ENCODE measurements around the gene PGA4. TPM values are rescaled to one million over a fixed set of nuclear protein-coding genes. Genes with fewer than 3 reads are reported as not detected.

PGA4 gene
- total and polyA plus RNA-seq, 9 of the 15 experiments (the other 6 are each of a cell fraction or from before 2014, with no cell fraction given) = not detected

DNA sequence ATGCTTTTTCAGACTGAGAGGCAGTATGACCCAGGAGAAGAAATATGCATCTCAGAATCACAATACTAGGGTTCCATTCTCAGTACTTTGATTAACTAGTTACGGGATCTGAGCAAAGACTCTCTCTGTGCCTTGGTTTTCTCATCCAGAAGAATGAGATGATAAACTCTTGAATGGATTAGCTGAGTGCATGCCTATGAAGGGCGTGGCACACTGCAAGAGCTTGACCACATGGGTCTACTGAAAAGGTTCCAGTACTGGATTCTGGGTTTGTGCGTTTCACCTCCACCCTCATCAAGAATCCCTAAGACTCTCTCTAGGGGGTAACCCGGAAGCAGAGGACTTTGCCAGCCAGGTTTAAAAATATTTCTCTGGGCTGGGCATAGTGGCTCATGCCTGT is 44.5 kb downstream of the PGA4 start (continued):
- TF ChIP-seq JUND (IDR thresholded peaks at IDR 0.05; ENCODE audit: borderline replicate concordance, low read depth, low read length) = no peak
- TF ChIP-seq JUND (tag; IDR thresholded peaks at IDR 0.05; ENCODE audit: borderline replicate concordance, low read depth, low read length) = no peak
- TF ChIP-seq, protein P1, sequence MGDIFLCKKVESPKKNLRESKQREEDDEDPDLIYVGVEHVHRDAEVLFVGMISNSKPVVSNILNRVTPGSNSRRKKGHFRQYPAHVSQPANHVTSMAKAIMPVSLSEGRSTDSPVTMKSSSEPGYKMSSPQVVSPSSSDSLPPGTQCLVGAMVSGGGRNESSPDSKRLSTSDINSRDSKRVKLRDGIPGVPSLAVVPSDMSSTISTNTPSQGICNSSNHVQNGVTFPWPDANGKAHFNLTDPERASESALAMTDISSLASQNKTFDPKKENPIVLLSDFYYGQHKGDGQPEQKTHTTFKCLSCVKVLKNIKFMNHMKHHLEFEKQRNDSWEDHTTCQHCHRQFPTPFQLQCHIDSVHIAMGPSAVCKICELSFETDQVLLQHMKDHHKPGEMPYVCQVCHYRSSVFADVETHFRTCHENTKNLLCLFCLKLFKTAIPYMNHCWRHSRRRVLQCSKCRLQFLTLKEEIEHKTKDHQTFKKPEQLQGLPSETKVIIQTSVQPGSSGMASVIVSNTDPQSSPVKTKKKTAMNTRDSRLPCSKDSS (IDR thresholded peaks at IDR 0.05; ENCODE audit: low read depth, partially characterized antibody) = no peak
- peak; percentile 100 for TF ChIP-seq KLF1 (tag; IDR thresholded peaks at IDR 0.05)
- TF ChIP-seq ESRRA (IDR thresholded peaks at IDR 0.05; ENCODE audit: borderline replicate concordance, low read depth) = no peak
- TF ChIP-seq, protein P2, sequence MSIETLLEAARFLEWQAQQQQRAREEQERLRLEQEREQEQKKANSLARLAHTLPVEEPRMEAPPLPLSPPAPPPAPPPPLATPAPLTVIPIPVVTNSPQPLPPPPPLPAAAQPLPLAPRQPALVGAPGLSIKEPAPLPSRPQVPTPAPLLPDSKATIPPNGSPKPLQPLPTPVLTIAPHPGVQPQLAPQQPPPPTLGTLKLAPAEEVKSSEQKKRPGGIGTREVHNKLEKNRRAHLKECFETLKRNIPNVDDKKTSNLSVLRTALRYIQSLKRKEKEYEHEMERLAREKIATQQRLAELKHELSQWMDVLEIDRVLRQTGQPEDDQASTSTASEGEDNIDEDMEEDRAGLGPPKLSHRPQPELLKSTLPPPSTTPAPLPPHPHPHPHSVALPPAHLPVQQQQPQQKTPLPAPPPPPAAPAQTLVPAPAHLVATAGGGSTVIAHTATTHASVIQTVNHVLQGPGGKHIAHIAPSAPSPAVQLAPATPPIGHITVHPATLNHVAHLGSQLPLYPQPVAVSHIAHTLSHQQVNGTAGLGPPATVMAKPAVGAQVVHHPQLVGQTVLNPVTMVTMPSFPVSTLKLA (conservative IDR thresholded peaks at IDR 0.05) = peak in 1 of 2 experiments; percentile 34; a peak in 1 of 4 replicates
- TF ChIP-seq SMARCE1 (IDR thresholded peaks at IDR 0.05) = no peak
- TF ChIP-seq, protein P3, sequence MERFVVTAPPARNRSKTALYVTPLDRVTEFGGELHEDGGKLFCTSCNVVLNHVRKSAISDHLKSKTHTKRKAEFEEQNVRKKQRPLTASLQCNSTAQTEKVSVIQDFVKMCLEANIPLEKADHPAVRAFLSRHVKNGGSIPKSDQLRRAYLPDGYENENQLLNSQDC (CRISPR knock-in tag; IDR thresholded peaks at IDR 0.05) = no peak
- no peak for TF ChIP-seq ZKSCAN1 (IDR thresholded peaks at IDR 0.05; ENCODE audit: low read depth, low read length)
- no peak for TF ChIP-seq NR1H2 (CRISPR knock-in tag; IDR thresholded peaks at IDR 0.05)
- no peak for TF ChIP-seq ZNF766 (CRISPR knock-in tag; conservative IDR thresholded peaks at IDR 0.05)
- TF ChIP-seq, protein P4, sequence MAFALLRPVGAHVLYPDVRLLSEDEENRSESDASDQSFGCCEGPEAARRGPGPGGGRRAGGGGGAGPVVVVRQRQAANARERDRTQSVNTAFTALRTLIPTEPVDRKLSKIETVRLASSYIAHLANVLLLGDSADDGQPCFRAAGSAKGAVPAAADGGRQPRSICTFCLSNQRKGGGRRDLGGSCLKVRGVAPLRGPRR (CRISPR knock-in tag; IDR thresholded peaks at IDR 0.05) = no peak
- TF ChIP-seq, protein P5, sequence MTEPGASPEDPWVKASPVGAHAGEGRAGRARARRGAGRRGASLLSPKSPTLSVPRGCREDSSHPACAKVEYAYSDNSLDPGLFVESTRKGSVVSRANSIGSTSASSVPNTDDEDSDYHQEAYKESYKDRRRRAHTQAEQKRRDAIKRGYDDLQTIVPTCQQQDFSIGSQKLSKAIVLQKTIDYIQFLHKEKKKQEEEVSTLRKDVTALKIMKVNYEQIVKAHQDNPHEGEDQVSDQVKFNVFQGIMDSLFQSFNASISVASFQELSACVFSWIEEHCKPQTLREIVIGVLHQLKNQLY (CRISPR knock-in tag; conservative IDR thresholded peaks at IDR 0.05) = no peak
- TF ChIP-seq, protein P6, sequence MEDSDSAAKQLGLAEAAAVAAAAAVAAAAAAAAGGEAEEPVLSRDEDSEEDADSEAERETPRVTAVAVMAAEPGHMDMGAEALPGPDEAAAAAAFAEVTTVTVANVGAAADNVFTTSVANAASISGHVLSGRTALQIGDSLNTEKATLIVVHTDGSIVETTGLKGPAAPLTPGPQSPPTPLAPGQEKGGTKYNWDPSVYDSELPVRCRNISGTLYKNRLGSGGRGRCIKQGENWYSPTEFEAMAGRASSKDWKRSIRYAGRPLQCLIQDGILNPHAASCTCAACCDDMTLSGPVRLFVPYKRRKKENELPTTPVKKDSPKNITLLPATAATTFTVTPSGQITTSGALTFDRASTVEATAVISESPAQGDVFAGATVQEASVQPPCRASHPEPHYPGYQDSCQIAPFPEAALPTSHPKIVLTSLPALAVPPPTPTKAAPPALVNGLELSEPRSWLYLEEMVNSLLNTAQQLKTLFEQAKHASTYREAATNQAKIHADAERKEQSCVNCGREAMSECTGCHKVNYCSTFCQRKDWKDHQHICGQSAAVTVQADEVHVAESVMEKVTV (CRISPR knock-in tag; IDR thresholded peaks at IDR 0.05) = no peak
- TF ChIP-seq, protein P7, sequence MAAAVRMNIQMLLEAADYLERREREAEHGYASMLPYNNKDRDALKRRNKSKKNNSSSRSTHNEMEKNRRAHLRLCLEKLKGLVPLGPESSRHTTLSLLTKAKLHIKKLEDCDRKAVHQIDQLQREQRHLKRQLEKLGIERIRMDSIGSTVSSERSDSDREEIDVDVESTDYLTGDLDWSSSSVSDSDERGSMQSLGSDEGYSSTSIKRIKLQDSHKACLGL (CRISPR knock-in tag; IDR thresholded peaks at IDR 0.05; ENCODE audit: borderline replicate concordance, poor library complexity, severe bottlenecking) = no peak
- no peak for TF ChIP-seq CBX2 (IDR thresholded peaks at IDR 0.05; ENCODE audit: insufficient read depth, low read length, poor library complexity, severe bottlenecking)
- TF ChIP-seq ZNF347 (CRISPR knock-in tag; IDR thresholded peaks at IDR 0.05; ENCODE audit: low read depth) = no peak
- TF ChIP-seq ZBTB7A (IDR thresholded peaks at IDR 0.05; ENCODE audit: borderline replicate concordance, control insufficient read depth, low read depth, low read length) = no peak
- TF ChIP-seq, protein P8, sequence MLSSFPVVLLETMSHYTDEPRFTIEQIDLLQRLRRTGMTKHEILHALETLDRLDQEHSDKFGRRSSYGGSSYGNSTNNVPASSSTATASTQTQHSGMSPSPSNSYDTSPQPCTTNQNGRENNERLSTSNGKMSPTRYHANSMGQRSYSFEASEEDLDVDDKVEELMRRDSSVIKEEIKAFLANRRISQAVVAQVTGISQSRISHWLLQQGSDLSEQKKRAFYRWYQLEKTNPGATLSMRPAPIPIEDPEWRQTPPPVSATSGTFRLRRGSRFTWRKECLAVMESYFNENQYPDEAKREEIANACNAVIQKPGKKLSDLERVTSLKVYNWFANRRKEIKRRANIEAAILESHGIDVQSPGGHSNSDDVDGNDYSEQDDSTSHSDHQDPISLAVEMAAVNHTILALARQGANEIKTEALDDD (IDR thresholded peaks at IDR 0.05) = peak; percentile 48; the same call in 1 of the 2 replicates
- TF ChIP-seq GTF2E2 (tag; IDR thresholded peaks at IDR 0.05) = no peak

Measured in K562 (cell line).